Stimulated activated naive CD8-positive, alpha-beta T cell treated with anti-CD3 and anti-CD28 coated beads, Interleukin-15, Interleukin-2, amounts not matched to agents 100 ng/mL and 50 ng/mL, for 24 hours (primary cell): Measurements from ENCODE around the gene LYZL1.
"Not testable (repeated sequence)": the region's sequence is repeated elsewhere in the genome, so short reads cannot be mapped to it uniquely, and the experiment has no call there.

Experiments
- H3K27ac Mint-ChIP-seq: one replicate; pipeline ENCODE4 v1.8.0; 2021; ENCODE audit warnings: mild to moderate bottlenecking, mixed read lengths
- H3K27me3 Mint-ChIP-seq: one replicate; pipeline ENCODE4 v1.8.0; 2021; ENCODE audit warnings: mixed read lengths
- H3K36me3 Mint-ChIP-seq: one replicate; pipeline ENCODE4 v1.8.0; 2021; ENCODE audit warnings: low read depth, mixed read lengths
- H3K4me1 Mint-ChIP-seq: one replicate; pipeline ENCODE4 v1.8.0; 2021; ENCODE audit warnings: low read depth, mixed read lengths
- H3K4me3 Mint-ChIP-seq: one replicate; pipeline ENCODE4 v1.8.0; 2021; ENCODE audit warnings: mild to moderate bottlenecking, mixed read lengths
- H3K9me3 Mint-ChIP-seq: one replicate; pipeline ENCODE4 v1.8.0; 2021; ENCODE audit warnings: mixed read lengths

LYZL1 gene

GRCh38 chr10:29348836-29349235 is 60.0 kb downstream of the LYZL1 start:
- H3K36me3 Mint-ChIP-seq: no peaks in the 10 kb centered on the region
- no peak overlapping the region for H3K4me3 Mint-ChIP-seq
- peaks cover 12% of the 10 kb centered on the region for H3K27me3 Mint-ChIP-seq
- H3K4me1 Mint-ChIP-seq: no peaks in the 10 kb centered on the region
- no peak overlapping the region for H3K27ac Mint-ChIP-seq
- no peaks in the 10 kb centered on the region for H3K9me3 Mint-ChIP-seq

- Mint-ChIP-seq H3K27me3 (peaks cover 3% of the 10 kb centered on the region), H3K27ac (no peak overlapping the region), H3K36me3 (no peaks in the 10 kb centered on the region), H3K4me3 (no peak overlapping the region), H3K9me3 (no peaks in the 10 kb centered on the region), H3K4me1 (no peaks in the 10 kb centered on the region)
Measured at GRCh38 chr10:29353305-29353704, 64.4 kb downstream of the LYZL1 start.

GRCh38 chr10:29353887-29354561 is 65.2 kb downstream of the LYZL1 start:
- Mint-ChIP-seq H3K36me3 (no peaks in the 10 kb centered on the region), H3K4me1 (no peaks in the 10 kb centered on the region), H3K27ac (no peak overlapping the region), H3K27me3 (peaks cover 3% of the 10 kb centered on the region), H3K4me3 (no peak overlapping the region), H3K9me3 (no peaks in the 10 kb centered on the region)

- Mint-ChIP-seq H3K36me3 (no peaks in the 10 kb centered on the region), H3K27me3 (peaks cover 3% of the 10 kb centered on the region), H3K4me3 (no peak overlapping the region), H3K9me3 (no peaks in the 10 kb centered on the region), H3K27ac (no peak overlapping the region), H3K4me1 (no peaks in the 10 kb centered on the region)
Measured at GRCh38 chr10:29355411-29355991, 66.6 kb downstream of the LYZL1 start.

- no peak overlapping the region for H3K4me3 Mint-ChIP-seq
- H3K4me1 Mint-ChIP-seq: no peaks in the 10 kb centered on the region
- no peak overlapping the region for H3K27ac Mint-ChIP-seq
- H3K27me3 Mint-ChIP-seq: no peaks in the 10 kb centered on the region
- no peaks in the 10 kb centered on the region for H3K36me3 Mint-ChIP-seq
- no peaks in the 10 kb centered on the region for H3K9me3 Mint-ChIP-seq
Measured at GRCh38 chr10:29356931-29357330, 68.1 kb downstream of the LYZL1 start.

- no peaks in the 10 kb centered on the region for H3K27me3 Mint-ChIP-seq
- no peak overlapping the region for H3K4me3 Mint-ChIP-seq
- no peaks in the 10 kb centered on the region for H3K9me3 Mint-ChIP-seq
- H3K27ac Mint-ChIP-seq: no peak overlapping the region
- H3K4me1 Mint-ChIP-seq: no peaks in the 10 kb centered on the region
- no peaks in the 10 kb centered on the region for H3K36me3 Mint-ChIP-seq
Measured at GRCh38 chr10:29358010-29358616, 69.2 kb downstream of the LYZL1 start.

- not testable (repeated sequence) for H3K4me3 Mint-ChIP-seq, H3K36me3 Mint-ChIP-seq, H3K4me1 Mint-ChIP-seq
Measured at GRCh38 chr10:29360215-29360853, 71.5 kb downstream of the LYZL1 start.

More at GRCh38 chr10:29360215-29360853, 71.5 kb downstream of the LYZL1 start:
- not testable (repeated sequence) for H3K27me3 Mint-ChIP-seq, H3K27ac Mint-ChIP-seq, H3K9me3 Mint-ChIP-seq
